Cerebellar cortex (tissue), 1 donor: ENCODE measurements around the gene KCNV2.

Experiments
- DNase-seq: peaks from one replicate; pipeline ENCODE4 v3.0.0-alpha.2; 2015; ENCODE audit warnings: low spot score

The KCNV2 gene

GRCh38 chr9:2758898-2759510 lies 41.7 kb downstream of the KCNV2 start:
- no peak for DNase-seq

GRCh38 chr9:2761424-2761823 lies 44.1 kb downstream of the KCNV2 start:
- no peak for DNase-seq

GRCh38 chr9:2764353-2764752 lies 47.0 kb downstream of the KCNV2 start:
- DNase-seq: no peak

GRCh38 chr9:2765250-2765880 lies 48.1 kb downstream of the KCNV2 start:
- DNase-seq: no peak

- DNase-seq: no peak
Measured at GRCh38 chr9:2767800-2768677, 50.7 kb downstream of the KCNV2 start.

- no peak for DNase-seq
Measured at GRCh38 chr9:2771087-2771486, 53.8 kb downstream of the KCNV2 start.

GRCh38 chr9:2771661-2772060 lies 54.4 kb downstream of the KCNV2 start:
- no peak for DNase-seq

- no peak for DNase-seq
Measured at GRCh38 chr9:2777454-2777853, 60.1 kb downstream of the KCNV2 start.

- DNase-seq: no peak
Measured at GRCh38 chr9:2778816-2779215, 61.5 kb downstream of the KCNV2 start.
